RWPE2 (cell line): ENCODE results near the gene KIFC1.

Experiments
- ATAC-seq: fragments of 200-7000 bp; cut with Tn5 transposase; 3 replicates; pipeline ENCODE4 v1.9.1; 2021; ENCODE audit warnings: low read depth
- DNase-seq: peaks from one replicate; pipeline ENCODE4 v3.0.0-alpha.2; 2020; ENCODE audit warnings: low spot score
- H3K27ac ChIP-seq: fragments of 450-650 bp; 2 replicates; pipeline ENCODE4 v1.5.1; 2017; ENCODE audit warnings: mild to moderate bottlenecking; ENCODE audit not compliant: poor library complexity, severe bottlenecking
- H3K27me3 ChIP-seq: fragments of 250-450 bp; sonication (Bioruptor Pico); 2 replicates; pipeline ENCODE4 v1.5.1; 2021; ENCODE audit warnings: mild to moderate bottlenecking, moderate library complexity; ENCODE audit not compliant: insufficient read depth, poor library complexity, severe bottlenecking
- H3K36me3 ChIP-seq: fragments of 250-450 bp; sonication (Bioruptor Pico); 2 replicates; pipeline ENCODE4 v1.5.1; 2020; ENCODE audit warnings: low read depth, mild to moderate bottlenecking, moderate library complexity
- H3K4me1 ChIP-seq: fragments of 250-450 bp; sonication (Bioruptor Pico); 2 replicates; pipeline ENCODE4 v1.5.1; 2021; ENCODE audit warnings: mild to moderate bottlenecking, moderate library complexity; ENCODE audit not compliant: insufficient read depth, poor library complexity, severe bottlenecking
- H3K4me3 ChIP-seq: fragments of 250-450 bp; sonication (Bioruptor Pico); 2 replicates; pipeline ENCODE4 v1.5.1; 2021; ENCODE audit warnings: mild to moderate bottlenecking, moderate library complexity; ENCODE audit not compliant: severe bottlenecking
- H3K9me3 ChIP-seq: fragments of 250-450 bp; sonication (Bioruptor Pico); 2 replicates; pipeline ENCODE4 v1.5.1; 2021; ENCODE audit warnings: mild to moderate bottlenecking, moderate library complexity; ENCODE audit not compliant: severe bottlenecking
- TF ChIP-seq, protein P1 (sequence below): fragments of 450-650 bp; IDR thresholded peaks from one replicate; pipeline ENCODE4 v1.5.1; 2017; ENCODE audit warnings: mild to moderate bottlenecking, moderate library complexity; ENCODE audit not compliant: poor library complexity, severe bottlenecking

KIFC1 gene

GRCh38 chr6:33418690-33419291, 27.2 kb downstream of the KIFC1 start:
- Histone ChIP-seq H3K27me3 (no peaks in the 10 kb centered on the region), H3K36me3 (peaks cover 21% of the 10 kb centered on the region), H3K9me3 (no peaks in the 10 kb centered on the region), H3K4me3 (peak overlapping the region; percentile 12), H3K27ac (peak overlapping the region; percentile 82), H3K4me1 (peaks cover 14% of the 10 kb centered on the region)
- no peak for DNase-seq
- no peak for ATAC-seq
- TF ChIP-seq, protein P1, sequence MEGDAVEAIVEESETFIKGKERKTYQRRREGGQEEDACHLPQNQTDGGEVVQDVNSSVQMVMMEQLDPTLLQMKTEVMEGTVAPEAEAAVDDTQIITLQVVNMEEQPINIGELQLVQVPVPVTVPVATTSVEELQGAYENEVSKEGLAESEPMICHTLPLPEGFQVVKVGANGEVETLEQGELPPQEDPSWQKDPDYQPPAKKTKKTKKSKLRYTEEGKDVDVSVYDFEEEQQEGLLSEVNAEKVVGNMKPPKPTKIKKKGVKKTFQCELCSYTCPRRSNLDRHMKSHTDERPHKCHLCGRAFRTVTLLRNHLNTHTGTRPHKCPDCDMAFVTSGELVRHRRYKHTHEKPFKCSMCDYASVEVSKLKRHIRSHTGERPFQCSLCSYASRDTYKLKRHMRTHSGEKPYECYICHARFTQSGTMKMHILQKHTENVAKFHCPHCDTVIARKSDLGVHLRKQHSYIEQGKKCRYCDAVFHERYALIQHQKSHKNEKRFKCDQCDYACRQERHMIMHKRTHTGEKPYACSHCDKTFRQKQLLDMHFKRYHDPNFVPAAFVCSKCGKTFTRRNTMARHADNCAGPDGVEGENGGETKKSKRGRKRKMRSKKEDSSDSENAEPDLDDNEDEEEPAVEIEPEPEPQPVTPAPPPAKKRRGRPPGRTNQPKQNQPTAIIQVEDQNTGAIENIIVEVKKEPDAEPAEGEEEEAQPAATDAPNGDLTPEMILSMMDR, result no peak

- Histone ChIP-seq H3K4me3 (no peak within 1 kb of the TSS), H3K27ac (peak within 1 kb of the TSS; percentile 82), H3K36me3 (peaks cover 14% of the 10 kb centered on the region), H3K4me1 (peaks cover 14% of the 10 kb centered on the region), H3K9me3 (no peaks in the 10 kb centered on the region), H3K27me3 (no peaks in the 10 kb centered on the region)
- no peak for DNase-seq
- ATAC-seq, result no peak
- TF ChIP-seq, protein P1, result no peak
Measured at GRCh38 chr6:33419580-33420490, 28.2 kb downstream of the KIFC1 start, which contains the start of gene SYNGAP1. Gene SYNGAP1, plus strand, starts transcription at chr6:33420065. Its CDS starts 200 bp downstream, at chr6:33420265.

DNA sequence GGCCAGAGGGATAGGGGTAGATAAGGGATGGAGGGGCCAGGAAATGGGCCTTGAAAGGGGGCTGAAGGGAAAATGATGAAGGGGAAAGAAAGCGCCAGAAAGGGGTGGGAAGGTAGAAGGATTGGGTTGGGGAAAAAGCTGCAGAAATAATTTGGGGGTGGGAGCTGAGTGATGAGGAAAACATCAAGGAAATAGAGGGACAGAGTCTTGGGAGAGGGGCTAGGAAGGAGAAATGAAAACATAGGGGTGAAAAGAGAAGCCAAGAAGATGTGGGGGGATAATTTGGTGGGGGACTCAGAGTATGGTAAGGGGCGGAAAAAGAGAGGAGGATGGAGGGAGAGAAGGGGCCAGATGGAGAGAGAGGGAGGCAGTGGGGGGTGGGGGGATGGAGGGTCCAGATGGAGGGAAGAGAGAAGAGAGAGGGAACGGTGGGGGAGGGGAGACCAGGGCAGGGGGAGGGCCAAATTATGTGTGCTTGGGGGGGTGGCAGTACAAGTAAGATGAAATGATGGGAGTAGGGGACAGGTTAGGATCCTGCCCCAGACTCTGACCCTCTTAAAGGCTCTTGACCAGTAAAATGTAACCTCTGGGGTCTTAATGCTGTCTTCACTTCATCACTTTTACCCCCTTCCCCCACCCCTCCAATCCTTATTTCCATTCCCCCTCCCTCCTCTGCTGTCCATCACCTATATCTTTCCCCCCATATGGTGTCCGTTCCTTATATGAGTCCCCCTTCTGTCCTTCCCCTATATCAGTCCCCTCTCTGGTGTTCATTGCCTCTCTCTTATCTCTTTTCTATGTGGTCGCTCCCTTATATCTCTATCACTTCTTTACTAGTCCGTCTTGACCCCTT, 29.1 kb downstream of the KIFC1 start:
- TF ChIP-seq, protein P1, result no peak
- no peak for ATAC-seq
- DNase-seq, result no peak
- H3K4me3 ChIP-seq, result no peak overlapping the region
- peaks cover 14% of the 10 kb centered on the region for H3K4me1 ChIP-seq
- no peak overlapping the region for H3K27ac ChIP-seq
- no peaks in the 10 kb centered on the region for H3K27me3 ChIP-seq
- H3K9me3 ChIP-seq, result no peaks in the 10 kb centered on the region
- peaks cover 11% of the 10 kb centered on the region for H3K36me3 ChIP-seq

DNA sequence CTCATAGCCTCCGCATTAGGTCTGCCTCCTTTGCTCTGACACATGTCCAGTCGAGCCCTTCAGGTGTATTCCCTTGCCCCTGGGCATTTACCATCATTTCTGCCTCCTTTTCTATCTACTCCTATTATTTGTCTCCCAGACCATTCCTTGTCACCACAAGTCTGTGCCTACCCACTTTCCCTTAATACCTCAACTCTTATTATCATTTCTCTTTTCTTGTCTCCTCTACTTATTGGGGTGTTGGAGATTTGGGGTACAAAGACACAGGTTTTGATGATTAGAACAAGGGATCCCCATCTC, 29.7 kb downstream of the KIFC1 start:
- H3K4me3 ChIP-seq, result no peak overlapping the region
- peaks cover 5% of the 10 kb centered on the region for H3K36me3 ChIP-seq

More for the DNA sequence above, 29.7 kb downstream of the KIFC1 start:
- ATAC-seq, result no peak
- peaks cover 12% of the 10 kb centered on the region for H3K4me1 ChIP-seq
- H3K27ac ChIP-seq, result no peak overlapping the region
- TF ChIP-seq, protein P1, result no peak
- H3K27me3 ChIP-seq, result no peaks in the 10 kb centered on the region
- H3K9me3 ChIP-seq, result no peaks in the 10 kb centered on the region
- no peak for DNase-seq
